Muscle layer of colon (tissue), 2 donors: Measurements from ENCODE around the gene LIMA1.
"Not testable (repeated sequence)": the region's sequence is repeated elsewhere in the genome, so short reads cannot be mapped to it uniquely, and the experiment has no call there.

ENCODE experiments used
- H3K27ac ChIP-seq: one replicate; pipeline ENCODE4 v1.7.0; 2013; ENCODE audit warnings: low read depth, mild to moderate bottlenecking, low read length, moderate library complexity
- H3K27me3 ChIP-seq, 2 donors: one replicate each; pipeline ENCODE4 v1.7.0; 2013; ENCODE audit warnings: low read length in 2 of 2, mild to moderate bottlenecking in 2 of 2; ENCODE audit not compliant: insufficient read depth in 2 of 2, control insufficient read depth in 1 of 2
- H3K36me3 ChIP-seq: one replicate; pipeline ENCODE4 v1.7.0; 2013; ENCODE audit warnings: mild to moderate bottlenecking, low read length; ENCODE audit not compliant: insufficient read depth
- H3K4me1 ChIP-seq: one replicate; pipeline ENCODE4 v1.7.0; 2013; ENCODE audit warnings: mild to moderate bottlenecking, low read length; ENCODE audit not compliant: insufficient read depth
- H3K4me3 ChIP-seq, 2 donors: one replicate each; pipeline ENCODE4 v1.7.0; 2013; ENCODE audit warnings: low read length in 2 of 2, low read depth in 1 of 2, mild to moderate bottlenecking in 1 of 2, moderate library complexity in 1 of 2
- H3K9ac ChIP-seq: one replicate; pipeline ENCODE4 v1.7.0; 2013; ENCODE audit warnings: low read length
- H3K9me3 ChIP-seq: one replicate; pipeline ENCODE4 v1.7.0; 2013; ENCODE audit warnings: mild to moderate bottlenecking, low read length
- donor health status: abdominal sarcoma.
- donor health status: Adenocarcinoma of cecum.

The LIMA1 gene

DNA sequence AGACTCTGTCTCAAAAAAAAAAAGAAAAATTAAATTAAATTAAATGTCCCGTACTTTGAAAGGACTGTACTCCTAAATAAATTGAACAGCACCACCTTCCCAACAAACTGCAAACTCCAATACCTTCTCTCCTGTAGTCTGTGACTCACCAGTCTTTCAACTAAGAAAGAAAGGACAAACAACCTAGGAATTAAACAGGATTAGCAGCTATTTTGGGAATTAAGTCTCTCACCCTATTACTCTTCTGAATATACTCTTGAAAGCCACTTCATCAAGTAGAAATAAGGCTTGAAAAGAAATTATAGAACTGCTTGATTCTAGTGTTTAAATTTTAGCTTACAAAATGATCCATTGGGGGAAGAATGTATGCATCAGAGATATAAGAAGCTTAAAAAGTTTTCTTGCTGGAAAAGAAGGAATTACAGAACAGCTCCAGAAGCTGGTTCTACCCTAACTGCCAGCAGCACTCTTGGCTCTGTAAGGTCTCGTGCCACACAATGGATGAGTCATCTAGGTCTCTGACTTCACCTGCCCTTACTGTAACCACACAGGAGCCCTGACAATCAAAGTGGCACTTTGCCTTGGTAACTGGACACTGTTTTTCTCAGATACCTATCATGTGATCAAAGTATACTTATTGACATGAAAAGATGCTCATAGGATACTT lies 59.2 kb downstream of the LIMA1 start:
- Histone ChIP-seq H3K4me1 (peaks cover 25% of the 10 kb centered on the region), H3K9me3 (no peaks in the 10 kb centered on the region), H3K27me3 (no peaks in the 10 kb centered on the region), H3K36me3 (no peaks in the 10 kb centered on the region), H3K27ac (no peak overlapping the region), H3K9ac (no peak overlapping the region), H3K4me3 (no peak overlapping the region)

DNA sequence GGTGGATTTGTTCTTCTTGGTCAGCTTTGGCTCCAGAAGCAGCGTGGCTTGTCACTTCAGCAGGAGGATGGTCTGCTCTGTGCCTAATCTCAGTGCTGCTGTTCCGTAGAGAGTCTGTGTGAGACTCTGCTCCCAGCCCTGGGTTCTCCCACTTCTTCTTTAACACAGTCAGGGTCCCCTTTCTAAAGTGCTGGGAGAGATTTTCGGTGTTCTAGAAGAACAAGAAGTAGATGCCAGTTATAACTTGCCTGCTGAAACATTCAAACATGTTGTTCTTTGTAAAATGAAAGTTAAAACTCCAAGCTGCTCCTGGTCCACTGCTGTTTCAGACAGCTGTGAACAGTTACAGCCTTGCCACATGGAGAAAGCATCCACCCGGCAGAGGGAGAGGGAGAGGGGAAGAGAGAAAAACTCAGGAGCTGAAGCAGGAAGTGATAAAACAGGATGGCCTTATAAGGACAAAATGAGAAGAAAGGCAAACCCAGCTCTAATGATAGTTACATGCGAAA lies 61.0 kb downstream of the LIMA1 start:
- no peaks in the 10 kb centered on the region for H3K27me3 ChIP-seq
- no peaks in the 10 kb centered on the region for H3K9me3 ChIP-seq
- peak overlapping the region; percentile 89 for H3K9ac ChIP-seq
- peaks cover 25% of the 10 kb centered on the region for H3K4me1 ChIP-seq
- H3K27ac ChIP-seq: peak overlapping the region; percentile 75
- no peaks in the 10 kb centered on the region for H3K36me3 ChIP-seq
- H3K4me3 ChIP-seq: peak overlapping the region; percentile 24 to 79

GRCh38 chr12:50221228-50222008 lies 61.9 kb downstream of the LIMA1 start:
- no peaks in the 10 kb centered on the region for H3K36me3 ChIP-seq
- H3K27ac ChIP-seq: peak overlapping the region; percentile 75
- no peaks in the 10 kb centered on the region for H3K9me3 ChIP-seq
- no peaks in the 10 kb centered on the region for H3K27me3 ChIP-seq
- H3K4me3 ChIP-seq: peak overlapping the region; percentile 24 to 79
- H3K4me1 ChIP-seq: peaks cover 25% of the 10 kb centered on the region
- H3K9ac ChIP-seq: peak overlapping the region; percentile 89

GRCh38 chr12:50220363-50220995 lies 62.8 kb downstream of the LIMA1 start:
- no peaks in the 10 kb centered on the region for H3K36me3 ChIP-seq
- peak overlapping the region; percentile 89 for H3K9ac ChIP-seq
- peak overlapping the region; percentile 24 to 79 for H3K4me3 ChIP-seq
- peaks cover 25% of the 10 kb centered on the region for H3K4me1 ChIP-seq
- H3K27ac ChIP-seq: peak overlapping the region; percentile 75
- no peaks in the 10 kb centered on the region for H3K9me3 ChIP-seq
- no peaks in the 10 kb centered on the region for H3K27me3 ChIP-seq

DNA sequence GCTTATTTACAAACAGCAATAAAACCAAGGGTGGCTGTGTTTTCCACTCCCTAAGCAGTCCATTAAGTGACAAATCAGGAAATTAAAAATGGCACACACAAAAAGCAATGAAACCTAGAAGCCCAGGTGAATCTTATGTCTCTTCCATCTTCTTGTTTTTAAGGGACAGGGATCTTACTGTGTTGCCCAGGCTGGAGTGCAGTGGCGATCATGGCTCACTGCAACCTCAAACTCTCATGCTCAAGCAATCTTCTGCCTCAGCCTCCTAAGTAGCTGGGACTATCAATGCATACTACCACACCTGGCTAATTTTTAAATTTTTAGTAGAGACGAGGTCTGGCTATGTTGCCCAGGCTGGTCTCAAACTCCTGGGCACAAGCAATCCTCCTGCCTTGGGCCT lies 63.8 kb downstream of the LIMA1 start:
- Histone ChIP-seq H3K27ac (peak overlapping the region; percentile 49), H3K4me3 (no peak overlapping the region), H3K27me3 (no peaks in the 10 kb centered on the region), H3K9ac (no peak overlapping the region), H3K4me1 (peaks cover 25% of the 10 kb centered on the region), H3K36me3 (no peaks in the 10 kb centered on the region), H3K9me3 (no peaks in the 10 kb centered on the region)

- H3K4me1 ChIP-seq: peaks cover 25% of the 10 kb centered on the region
- H3K9me3 ChIP-seq, H3K36me3 ChIP-seq, H3K27me3 ChIP-seq, H3K27ac ChIP-seq, H3K9ac ChIP-seq, H3K4me3 ChIP-seq: not testable (repeated sequence)
Measured at GRCh38 chr12:50219001-50219400, 64.3 kb downstream of the LIMA1 start.

DNA sequence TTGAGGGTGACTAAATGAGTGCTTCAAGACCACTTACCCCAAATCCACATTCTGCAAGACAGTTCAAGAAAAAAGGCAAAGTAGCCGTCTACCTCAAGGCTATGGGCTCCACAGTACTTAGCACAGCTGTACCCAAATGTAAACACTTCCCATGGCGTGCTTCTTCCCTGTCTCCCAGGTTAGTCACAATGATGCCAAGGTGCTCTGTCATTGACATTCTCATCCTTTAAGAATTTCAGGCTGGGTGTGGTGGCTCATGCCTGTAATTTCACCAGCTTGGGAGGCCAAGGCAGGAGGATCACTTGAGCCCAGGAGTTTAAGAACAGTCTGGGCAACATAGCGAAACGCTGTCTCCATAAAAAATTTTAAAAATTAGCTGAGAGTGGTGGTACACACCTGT lies 64.9 kb downstream of the LIMA1 start:
- Histone ChIP-seq H3K9ac (no peak overlapping the region), H3K4me3 (no peak overlapping the region), H3K27ac (no peak overlapping the region), H3K9me3 (no peaks in the 10 kb centered on the region), H3K27me3 (no peaks in the 10 kb centered on the region), H3K4me1 (peaks cover 25% of the 10 kb centered on the region), H3K36me3 (no peaks in the 10 kb centered on the region)

GRCh38 chr12:50217202-50217601 lies 66.1 kb downstream of the LIMA1 start:
- no peaks in the 10 kb centered on the region for H3K36me3 ChIP-seq
- no peaks in the 10 kb centered on the region for H3K27me3 ChIP-seq
- H3K4me1 ChIP-seq: peaks cover 13% of the 10 kb centered on the region
- H3K27ac ChIP-seq: no peak overlapping the region
- no peaks in the 10 kb centered on the region for H3K9me3 ChIP-seq
- H3K4me3 ChIP-seq: no peak overlapping the region
- H3K9ac ChIP-seq: no peak overlapping the region

GRCh38 chr12:50215033-50215432 lies 68.3 kb downstream of the LIMA1 start:
- Histone ChIP-seq H3K4me1 (peaks cover 7% of the 10 kb centered on the region), H3K27me3 (no peaks in the 10 kb centered on the region), H3K9me3 (no peaks in the 10 kb centered on the region), H3K27ac (no peak overlapping the region), H3K4me3 (no peak overlapping the region), H3K36me3 (no peaks in the 10 kb centered on the region), H3K9ac (no peak overlapping the region)

GRCh38 chr12:50214018-50214417 lies 69.3 kb downstream of the LIMA1 start:
- Histone ChIP-seq H3K9ac (no peak overlapping the region), H3K4me3 (no peak overlapping the region), H3K4me1 (no peaks in the 10 kb centered on the region), H3K36me3 (no peaks in the 10 kb centered on the region), H3K27me3 (no peaks in the 10 kb centered on the region), H3K9me3 (no peaks in the 10 kb centered on the region), H3K27ac (no peak overlapping the region)

- Histone ChIP-seq H3K4me1 (no peaks in the 10 kb centered on the region), H3K36me3 (no peaks in the 10 kb centered on the region), H3K9me3 (no peaks in the 10 kb centered on the region), H3K9ac (no peak overlapping the region), H3K4me3 (no peak overlapping the region), H3K27me3 (no peaks in the 10 kb centered on the region), H3K27ac (no peak overlapping the region)
Measured at GRCh38 chr12:50213439-50213838, 69.9 kb downstream of the LIMA1 start.
